WTC11 (cell line): Measurements from ENCODE around the gene ANKMY2. TPM values are rescaled to one million over a fixed set of nuclear protein-coding genes. Genes with fewer than 3 reads are reported as not detected.

Source experiments
- ATAC-seq: fragments of 200-7000 bp; cut with Tn5 transposase; 2 replicates; pipeline ENCODE4 v1.10.0; 2021; ENCODE audit warnings: mild to moderate bottlenecking, moderate library complexity
- CTCF ChIA-PET: fragments of 300-600 bp; sonication (Branson Sonifier 250); formaldehyde crosslinking; loops from one replicate; lab custom pipeline; 2021; ENCODE audit warnings: antibody characterized with exemption; lab: Charles Lee
- POLR2A ChIA-PET: fragments of 350-600 bp; sonication (Branson Sonifier 250); formaldehyde crosslinking; loops from one replicate; lab custom pipeline; 2021; ENCODE audit warnings: antibody characterized with exemption; lab: Charles Lee
- DNase-seq: peaks from one replicate; pipeline ENCODE4 v3.0.0; 2021; ENCODE audit warnings: low spot score
- H3K27ac Mint-ChIP-seq: 2 replicates; pipeline ENCODE4 v1.8.0; 2021; ENCODE audit warnings: mixed read lengths
- H3K27me3 Mint-ChIP-seq: 2 replicates; pipeline ENCODE4 v1.8.0; 2021; ENCODE audit warnings: low read depth, mild to moderate bottlenecking, moderate library complexity, mixed read lengths
- H3K36me3 Mint-ChIP-seq: 2 replicates; pipeline ENCODE4 v1.8.0; 2021; ENCODE audit warnings: mixed read lengths
- H3K4me1 Mint-ChIP-seq: 2 replicates; pipeline ENCODE4 v1.8.0; 2022; ENCODE audit warnings: mixed read lengths
- H3K4me3 Mint-ChIP-seq: 2 replicates; pipeline ENCODE4 v1.8.0; 2021; ENCODE audit warnings: mild to moderate bottlenecking, moderate library complexity, mixed read lengths
- H3K9me3 Mint-ChIP-seq: 2 replicates; pipeline ENCODE4 v1.8.0; 2021; ENCODE audit warnings: mixed read lengths
- AFF4 ChIP-seq: sonication (generic); formaldehyde crosslinking; IDR thresholded peaks from 2 replicates; pipeline ENCODE4 v1.8.1; 2023; ENCODE audit warnings: mild to moderate bottlenecking, missing genetic modification reagents, borderline replicate concordance
- CBFB ChIP-seq: sonication (generic); formaldehyde crosslinking; IDR thresholded peaks from 2 replicates; pipeline ENCODE4 v1.8.1; 2022; ENCODE audit warnings: mild to moderate bottlenecking, low read depth, missing genetic modification reagents
- CREB1 ChIP-seq: sonication (generic); formaldehyde crosslinking; IDR thresholded peaks from 2 replicates; pipeline ENCODE4 v1.8.0; 2023; ENCODE audit warnings: mild to moderate bottlenecking, missing genetic modification reagents
- ETV6 ChIP-seq: sonication (generic); formaldehyde crosslinking; IDR thresholded peaks from 2 replicates; pipeline ENCODE4 v1.8.1; 2022; ENCODE audit warnings: mild to moderate bottlenecking, missing genetic modification reagents
- FOXK1 ChIP-seq: sonication (generic); formaldehyde crosslinking; IDR thresholded peaks from 2 replicates; pipeline ENCODE4 v1.8.0; 2022; ENCODE audit warnings: mild to moderate bottlenecking, moderate library complexity, missing genetic modification reagents
- FOXP1 ChIP-seq: sonication (generic); formaldehyde crosslinking; IDR thresholded peaks from 2 replicates; pipeline ENCODE4 v1.8.0; 2022; ENCODE audit warnings: missing genetic modification reagents, mild to moderate bottlenecking, moderate library complexity, borderline replicate concordance
- FOXP4 ChIP-seq: sonication (generic); formaldehyde crosslinking; IDR thresholded peaks from 2 replicates; pipeline ENCODE4 v1.8.0; 2022; ENCODE audit warnings: mild to moderate bottlenecking, missing genetic modification reagents
- HMGA2 ChIP-seq: fragments of 250-450 bp; sonication (Bioruptor Pico); IDR thresholded peaks from 2 replicates; pipeline ENCODE4 v1.4.0; 2021; ENCODE audit warnings: mild to moderate bottlenecking, moderate library complexity
- JAZF1 ChIP-seq: fragments of 250-450 bp; sonication (Bioruptor Pico); IDR thresholded peaks from 2 replicates; pipeline ENCODE4 v1.9.0; 2021; ENCODE audit warnings: moderate library complexity, mild to moderate bottlenecking, inconsistent platforms
- NFATC4 ChIP-seq: fragments of 250-450 bp; sonication (Bioruptor Pico); IDR thresholded peaks from 2 replicates; pipeline ENCODE4 v1.9.0; 2021; ENCODE audit warnings: mild to moderate bottlenecking
- NR1H2 ChIP-seq: sonication (generic); formaldehyde crosslinking; IDR thresholded peaks from 2 replicates; pipeline ENCODE4 v1.9.0; 2021; ENCODE audit warnings: mild to moderate bottlenecking, moderate library complexity, missing genetic modification reagents
- NR2C2 ChIP-seq: sonication (generic); formaldehyde crosslinking; IDR thresholded peaks from 2 replicates; pipeline ENCODE4 v1.8.0; 2022; ENCODE audit warnings: mild to moderate bottlenecking, missing genetic modification reagents
- NR3C1 ChIP-seq: sonication (generic); formaldehyde crosslinking; conservative IDR thresholded peaks from 2 replicates; pipeline ENCODE4 v1.8.1; 2023; ENCODE audit warnings: low read depth, mild to moderate bottlenecking, missing genetic modification reagents
- OVOL2 ChIP-seq: fragments of 250-450 bp; sonication (Bioruptor Pico); IDR thresholded peaks from 2 replicates; pipeline ENCODE4 v1.9.0; 2021; ENCODE audit warnings: mild to moderate bottlenecking, borderline replicate concordance
- SMAD3 ChIP-seq: sonication (generic); formaldehyde crosslinking; IDR thresholded peaks from 2 replicates; pipeline ENCODE4 v1.8.0; 2022; ENCODE audit warnings: missing genetic modification reagents, mild to moderate bottlenecking, borderline replicate concordance
- TCF7 ChIP-seq: sonication (generic); formaldehyde crosslinking; IDR thresholded peaks from 2 replicates; pipeline ENCODE4 v1.8.0; 2022; ENCODE audit warnings: mild to moderate bottlenecking, low read depth, missing genetic modification reagents, moderate library complexity
- TEAD1 ChIP-seq: sonication (generic); formaldehyde crosslinking; IDR thresholded peaks from 2 replicates; pipeline ENCODE4 v1.8.0; 2022; ENCODE audit warnings: mild to moderate bottlenecking, missing genetic modification reagents
- USF2 ChIP-seq: sonication (generic); formaldehyde crosslinking; IDR thresholded peaks from 2 replicates; pipeline ENCODE4 v1.8.1; 2023; ENCODE audit warnings: mild to moderate bottlenecking, missing genetic modification reagents, moderate library complexity
- ZBTB43 ChIP-seq: sonication (generic); formaldehyde crosslinking; IDR thresholded peaks from 2 replicates; pipeline ENCODE4 v1.8.1; 2023; ENCODE audit warnings: mild to moderate bottlenecking, missing genetic modification reagents
- ZNF219 ChIP-seq: sonication (generic); formaldehyde crosslinking; IDR thresholded peaks from 2 replicates; pipeline ENCODE4 v1.8.0; 2023; ENCODE audit warnings: missing genetic modification reagents, mild to moderate bottlenecking, borderline replicate concordance
- ZNF232 ChIP-seq: sonication (generic); formaldehyde crosslinking; IDR thresholded peaks from 2 replicates; pipeline ENCODE4 v1.8.0; 2022; ENCODE audit warnings: mild to moderate bottlenecking, missing genetic modification reagents
- ZNF263 ChIP-seq: sonication (generic); formaldehyde crosslinking; IDR thresholded peaks from 2 replicates; pipeline ENCODE4 v1.8.1; 2022; ENCODE audit warnings: low read depth, mild to moderate bottlenecking, moderate library complexity, missing genetic modification reagents
- ZNF317 ChIP-seq: sonication (generic); formaldehyde crosslinking; IDR thresholded peaks from 2 replicates; pipeline ENCODE4 v1.8.1; 2023; ENCODE audit warnings: low read depth, mild to moderate bottlenecking, moderate library complexity, missing genetic modification reagents, borderline replicate concordance
- ZNF396 ChIP-seq: fragments of 250-450 bp; sonication (Bioruptor Pico); IDR thresholded peaks from 2 replicates; pipeline ENCODE4 v1.8.0; 2021; ENCODE audit warnings: mild to moderate bottlenecking, moderate library complexity, borderline replicate concordance
- total RNA-seq: library from RNA; stranded (reverse); gene quantifications from 3 replicates; pipeline ENCODE4 v1.2.3, GENCODE V29; 2021

ANKMY2 gene
- total RNA-seq, 1 experiment from 2014 or later = 13.6 TPM

GRCh38 chr7:16647435-16647960 is 1.9 kb upstream of the ANKMY2 start:
- peaks cover 58% of the 10 kb centered on the region for H3K4me1 Mint-ChIP-seq
- peaks cover 3% of the 10 kb centered on the region for H3K27me3 Mint-ChIP-seq
- ChIA-PET CTCF (no interaction called here), POLR2A (no interaction called here)
- no peaks in the 10 kb centered on the region for H3K9me3 Mint-ChIP-seq
- H3K36me3 Mint-ChIP-seq = no peaks in the 10 kb centered on the region
- H3K4me3 Mint-ChIP-seq = peak overlapping the region; percentile 99
- ATAC-seq (no peak), DNase-seq (no peak)
- TF ChIP-seq CBFB (CRISPR knock-in tag) (no peak), NFATC4 (CRISPR knock-in tag) (no peak), ZNF219 (CRISPR knock-in tag) (no peak), TEAD1 (CRISPR knock-in tag) (no peak), JAZF1 (no peak), SMAD3 (no peak), OVOL2 (CRISPR knock-in tag) (no peak), NR3C1 (CRISPR knock-in tag) (no peak), FOXP1 (CRISPR knock-in tag) (no peak), TCF7 (CRISPR knock-in tag) (no peak), ZNF317 (no peak), CREB1 (CRISPR knock-in tag) (no peak), HMGA2 (CRISPR knock-in tag) (no peak), ZNF232 (no peak), ETV6 (CRISPR knock-in tag) (no peak), ZNF263 (CRISPR knock-in tag) (no peak), NR1H2 (CRISPR knock-in tag) (no peak), NR2C2 (CRISPR knock-in tag) (no peak), AFF4 (CRISPR knock-in tag) (no peak)
- no peak overlapping the region for H3K27ac Mint-ChIP-seq

- Mint-ChIP-seq H3K4me3 (peak overlapping the region; percentile 99), H3K27me3 (peaks cover 3% of the 10 kb centered on the region), H3K4me1 (peaks cover 50% of the 10 kb centered on the region), H3K36me3 (no peaks in the 10 kb centered on the region), H3K9me3 (no peaks in the 10 kb centered on the region), H3K27ac (0 out of 2 replicates have a peak overlapping the region, but pooled peaks have one; percentile 33)
- no peak for ATAC-seq
- TF ChIP-seq ZNF396 (CRISPR knock-in tag) (no peak), FOXK1 (0 out of 2 replicates have a peak, but pooled peaks have one; percentile 2), FOXP4 (CRISPR knock-in tag) (0 out of 2 replicates have a peak, but pooled peaks have one; percentile 5), TCF7 (CRISPR knock-in tag) (0 out of 2 replicates have a peak, but pooled peaks have one; percentile 9), ETV6 (CRISPR knock-in tag) (no peak), USF2 (CRISPR knock-in tag) (no peak), ZBTB43 (CRISPR knock-in tag) (0 out of 2 replicates have a peak, but pooled peaks have one; percentile 3)
- CTCF ChIA-PET = interaction anchor here (0.6 to 1.5 kb wide), 2 partner anchors 82 to 135 kb away, joined by 3 to 7 read pairs; no protein-coding TSS in a partner anchor
- DNase-seq = no peak
- POLR2A ChIA-PET = interaction anchor here (0.6 to 1.0 kb wide), 3 partner anchors 9 to 1583 kb away, joined by 3 to 5 read pairs (median 3); no protein-coding TSS in a partner anchor
Observed at GRCh38 chr7:16646472-16647072, 1.0 kb upstream of the ANKMY2 start.
